PC-9 (cell line): ENCODE data around the gene GDF10.

ENCODE experiments used
- EZH2 ChIP-seq: fragments of 200-600 bp; sonication (generic); IDR thresholded peaks from 2 replicates; pipeline ENCODE4 v1.8.0; 2017; ENCODE audit warnings: antibody characterized with exemption, low read depth
- TF ChIP-seq, protein P1 (sequence below): fragments of 200-600 bp; sonication (generic); conservative IDR thresholded peaks from 2 replicates; pipeline ENCODE4 v1.6.1; 2017; ENCODE audit warnings: mixed run types, antibody characterized with exemption, mild to moderate bottlenecking, moderate library complexity

DNA sequence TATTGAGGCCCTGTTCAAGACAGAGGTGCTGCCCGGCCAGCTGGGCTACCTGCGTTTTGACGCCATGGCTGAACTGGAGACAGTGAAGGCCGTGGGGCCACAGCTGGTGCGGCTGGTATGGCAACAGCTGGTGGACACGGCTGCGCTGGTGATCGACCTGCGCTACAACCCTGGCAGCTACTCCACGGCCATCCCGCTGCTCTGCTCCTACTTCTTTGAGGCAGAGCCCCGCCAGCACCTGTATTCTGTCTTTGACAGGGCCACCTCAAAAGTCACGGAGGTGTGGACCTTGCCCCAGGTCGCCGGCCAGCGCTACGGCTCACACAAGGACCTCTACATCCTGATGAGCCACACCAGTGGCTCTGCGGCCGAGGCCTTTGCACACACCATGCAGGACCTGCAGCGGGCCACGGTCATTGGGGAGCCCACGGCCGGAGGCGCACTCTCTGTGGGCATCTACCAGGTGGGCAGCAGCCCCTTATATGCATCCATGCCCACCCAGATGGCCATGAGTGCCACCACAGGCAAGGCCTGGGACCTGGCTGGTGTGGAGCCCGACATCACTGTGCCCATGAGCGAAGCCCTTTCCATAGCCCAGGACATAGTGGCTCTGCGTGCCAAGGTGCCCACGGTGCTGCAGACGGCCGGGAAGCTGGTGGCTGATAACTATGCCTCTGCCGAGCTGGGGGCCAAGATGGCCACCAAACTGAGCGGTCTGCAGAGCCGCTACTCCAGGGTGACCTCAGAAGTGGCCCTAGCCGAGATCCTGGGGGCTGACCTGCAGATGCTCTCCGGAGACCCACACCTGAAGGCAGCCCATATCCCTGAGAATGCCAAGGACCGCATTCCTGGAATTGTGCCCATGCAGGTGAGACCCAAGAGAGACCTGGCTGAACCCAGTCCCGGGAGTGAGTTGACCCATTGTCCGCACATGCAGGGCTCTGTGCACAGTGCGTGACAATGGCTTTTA lies 51.0 kb downstream of the GDF10 start:
- TF ChIP-seq, protein P1, sequence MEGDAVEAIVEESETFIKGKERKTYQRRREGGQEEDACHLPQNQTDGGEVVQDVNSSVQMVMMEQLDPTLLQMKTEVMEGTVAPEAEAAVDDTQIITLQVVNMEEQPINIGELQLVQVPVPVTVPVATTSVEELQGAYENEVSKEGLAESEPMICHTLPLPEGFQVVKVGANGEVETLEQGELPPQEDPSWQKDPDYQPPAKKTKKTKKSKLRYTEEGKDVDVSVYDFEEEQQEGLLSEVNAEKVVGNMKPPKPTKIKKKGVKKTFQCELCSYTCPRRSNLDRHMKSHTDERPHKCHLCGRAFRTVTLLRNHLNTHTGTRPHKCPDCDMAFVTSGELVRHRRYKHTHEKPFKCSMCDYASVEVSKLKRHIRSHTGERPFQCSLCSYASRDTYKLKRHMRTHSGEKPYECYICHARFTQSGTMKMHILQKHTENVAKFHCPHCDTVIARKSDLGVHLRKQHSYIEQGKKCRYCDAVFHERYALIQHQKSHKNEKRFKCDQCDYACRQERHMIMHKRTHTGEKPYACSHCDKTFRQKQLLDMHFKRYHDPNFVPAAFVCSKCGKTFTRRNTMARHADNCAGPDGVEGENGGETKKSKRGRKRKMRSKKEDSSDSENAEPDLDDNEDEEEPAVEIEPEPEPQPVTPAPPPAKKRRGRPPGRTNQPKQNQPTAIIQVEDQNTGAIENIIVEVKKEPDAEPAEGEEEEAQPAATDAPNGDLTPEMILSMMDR, result no peak
- no peak for TF ChIP-seq EZH2
